ENCODE data around the gene UNKL.

Gene UNKL

GRCh38 chr16:1335996-1336395 lies 78.5 kb downstream of the UNKL start:
- H3K79me2 ChIP-seq (ENCODE audit: insufficient read depth, low read length): no peaks in the 10 kb centered on the region
- no peak overlapping the region for H3K4me3 ChIP-seq (ENCODE audit: insufficient read depth, low read length, poor library complexity, severe bottlenecking)
- H3K27ac ChIP-seq (ENCODE audit: low read depth, low read length): no peak overlapping the region
- no peaks in the 10 kb centered on the region for H3F3A ChIP-seq (ENCODE audit: insufficient read depth)
- H2AFZ ChIP-seq (ENCODE audit: low read depth, low read length, severe bottlenecking): no peak overlapping the region
- no peak overlapping the region for H3K4me2 ChIP-seq (ENCODE audit: low read depth, low read length, poor library complexity, severe bottlenecking)
- H3K27me3 ChIP-seq (ENCODE audit: low read length): no peaks in the 10 kb centered on the region
- no peaks in the 10 kb centered on the region for H3K36me3 ChIP-seq (ENCODE audit: low read length)
- H3K9ac ChIP-seq (ENCODE audit: low read length): no peak overlapping the region
- H4K20me1 ChIP-seq (ENCODE audit: low read depth, low read length): no peaks in the 10 kb centered on the region
- H3K9me2 ChIP-seq (replicated peaks; ENCODE audit: insufficient read depth, low read length): no peaks in the 10 kb centered on the region
- no peaks in the 10 kb centered on the region for H3K9me3 ChIP-seq (ENCODE audit: insufficient read depth, low read length)
- TF ChIP-seq EZH2phosphoT487 (conservative IDR thresholded peaks at IDR 0.05; ENCODE audit: low read length) (no peak), CTCF (IDR thresholded peaks at IDR 0.05; ENCODE audit: insufficient read depth, low read length, poor library complexity, severe bottlenecking) (no peak)

GRCh38 chr16:1335211-1335971 lies 79.1 kb downstream of the UNKL start:
- Histone ChIP-seq H3K4me2 (ENCODE audit: low read depth, low read length, poor library complexity, severe bottlenecking) (no peak overlapping the region), H3K27me3 (ENCODE audit: low read length) (no peaks in the 10 kb centered on the region), H3K4me3 (ENCODE audit: insufficient read depth, low read length, poor library complexity, severe bottlenecking) (no peak overlapping the region), H3K27ac (ENCODE audit: low read depth, low read length) (no peak overlapping the region), H3K36me3 (ENCODE audit: low read length) (no peaks in the 10 kb centered on the region), H2AFZ (ENCODE audit: low read depth, low read length, severe bottlenecking) (no peak overlapping the region), H3F3A (ENCODE audit: insufficient read depth) (no peaks in the 10 kb centered on the region), H3K9me3 (ENCODE audit: insufficient read depth, low read length) (no peaks in the 10 kb centered on the region), H4K20me1 (ENCODE audit: low read depth, low read length) (no peaks in the 10 kb centered on the region), H3K9ac (ENCODE audit: low read length) (no peak overlapping the region), H3K9me2 (replicated peaks; ENCODE audit: insufficient read depth, low read length) (no peaks in the 10 kb centered on the region), H3K79me2 (ENCODE audit: insufficient read depth, low read length) (no peaks in the 10 kb centered on the region)
- TF ChIP-seq CTCF (IDR thresholded peaks at IDR 0.05; ENCODE audit: insufficient read depth, low read length, poor library complexity, severe bottlenecking) (no peak), EZH2phosphoT487 (conservative IDR thresholded peaks at IDR 0.05; ENCODE audit: low read length) (no peak)

GRCh38 chr16:1334739-1335138 lies 79.8 kb downstream of the UNKL start:
- Histone ChIP-seq H3F3A (ENCODE audit: insufficient read depth) (no peaks in the 10 kb centered on the region), H3K9ac (ENCODE audit: low read length) (no peak overlapping the region), H2AFZ (ENCODE audit: low read depth, low read length, severe bottlenecking) (no peak overlapping the region), H3K36me3 (ENCODE audit: low read length) (no peaks in the 10 kb centered on the region), H3K27ac (ENCODE audit: low read depth, low read length) (no peak overlapping the region), H3K9me2 (replicated peaks; ENCODE audit: insufficient read depth, low read length) (no peaks in the 10 kb centered on the region), H3K4me2 (ENCODE audit: low read depth, low read length, poor library complexity, severe bottlenecking) (no peak overlapping the region), H3K27me3 (ENCODE audit: low read length) (no peaks in the 10 kb centered on the region), H3K4me3 (ENCODE audit: insufficient read depth, low read length, poor library complexity, severe bottlenecking) (no peak overlapping the region), H3K79me2 (ENCODE audit: insufficient read depth, low read length) (no peaks in the 10 kb centered on the region), H3K9me3 (ENCODE audit: insufficient read depth, low read length) (no peaks in the 10 kb centered on the region), H4K20me1 (ENCODE audit: low read depth, low read length) (no peaks in the 10 kb centered on the region)
- TF ChIP-seq EZH2phosphoT487 (conservative IDR thresholded peaks at IDR 0.05; ENCODE audit: low read length): no peak
- no peak for TF ChIP-seq CTCF (IDR thresholded peaks at IDR 0.05; ENCODE audit: insufficient read depth, low read length, poor library complexity, severe bottlenecking)
